ENCODE measurements around the gene IQCC.
A peak's percentile ranks its signal among the peaks of the same experiment; 100 is the strongest.
"Not testable (repeated sequence)": the region's sequence is repeated elsewhere in the genome, so short reads cannot be mapped to it uniquely, and the experiment has no call there.

Gene IQCC

DNA sequence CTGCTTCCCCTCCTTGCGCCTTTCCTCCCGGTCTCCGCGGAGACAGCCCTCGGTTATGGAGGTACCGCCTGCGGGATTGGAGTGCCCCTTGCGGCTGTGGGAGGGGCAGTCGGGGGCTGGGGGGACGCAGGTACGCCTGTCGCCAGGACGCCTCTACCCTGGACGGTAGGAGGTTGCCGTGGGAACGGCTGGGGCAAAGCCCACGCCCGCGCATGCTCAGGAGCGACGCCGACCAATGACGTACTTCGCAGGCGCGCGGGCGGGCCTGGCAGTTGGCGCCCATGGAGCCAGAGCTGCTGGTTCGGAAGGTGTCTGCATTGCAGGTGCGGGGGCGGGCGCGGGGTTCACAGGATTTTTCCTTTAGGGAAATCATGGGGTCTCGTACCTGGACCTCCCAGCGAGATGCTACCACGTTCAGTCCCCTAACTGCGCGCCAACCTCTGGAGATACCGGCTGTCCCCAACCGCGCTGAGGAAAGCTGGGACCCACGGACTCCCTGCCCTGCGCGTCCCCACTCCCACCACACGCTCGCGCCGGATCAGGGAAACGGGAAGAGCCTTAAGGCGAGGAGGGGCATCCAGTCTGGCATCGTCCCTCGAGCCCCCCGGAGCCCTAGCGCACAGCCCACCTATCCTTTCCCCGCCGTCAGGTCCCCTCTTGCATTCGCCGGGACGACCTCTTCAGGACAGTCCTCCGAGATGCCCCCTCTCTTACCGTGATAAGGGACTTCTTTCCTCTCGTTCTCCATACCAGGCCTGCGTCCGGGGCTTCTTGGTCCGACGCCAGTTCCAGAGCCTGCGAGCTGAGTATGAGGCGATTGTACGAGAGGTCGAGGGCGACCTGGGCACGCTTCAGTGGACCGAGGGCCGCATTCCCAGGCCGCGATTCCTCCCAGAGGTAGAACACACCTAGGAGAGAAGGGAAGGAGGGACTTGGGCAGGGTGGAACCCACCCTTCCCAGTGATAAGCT is at the start of gene IQCC:
Gene IQCC, plus strand, starts transcription at position 271 of the 970 bp plus-strand sequence. Its CDS starts 11 bp downstream, at position 282.
- Mint-ChIP-seq H3K4me1 (peaks cover 35% of the 10 kb centered on the region), H3K4me3 (peak within 1 kb of the TSS; percentile 87), H3K27ac (peak within 1 kb of the TSS; percentile 30), H3K36me3 (no peaks in the 10 kb centered on the region), H3K9me3 (no peaks in the 10 kb centered on the region), H3K27me3 (no peaks in the 10 kb centered on the region)

DNA sequence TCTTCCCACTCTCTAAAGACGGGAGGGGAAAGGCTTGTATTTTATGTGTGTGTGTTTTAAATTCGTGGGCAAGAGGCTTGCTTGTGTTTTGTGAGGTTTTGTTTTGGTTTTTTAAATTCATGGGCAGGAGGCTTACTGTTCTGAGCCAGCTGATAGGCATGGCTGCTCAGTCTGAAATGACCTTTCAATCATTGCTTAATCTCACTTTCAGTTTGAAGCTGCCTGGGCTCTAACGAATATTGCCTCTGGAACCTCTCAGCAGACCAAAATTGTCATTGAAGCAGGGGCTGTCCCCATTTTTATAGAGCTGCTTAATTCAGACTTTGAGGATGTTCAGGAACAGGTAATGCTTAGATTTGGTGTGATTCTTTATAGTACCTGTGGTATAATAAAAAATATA is 46.3 kb upstream of the IQCC start:
- Mint-ChIP-seq H3K36me3 (peaks cover 26% of the 10 kb centered on the region), H3K4me1 (no peaks in the 10 kb centered on the region), H3K9me3 (no peaks in the 10 kb centered on the region), H3K27me3 (no peaks in the 10 kb centered on the region), H3K27ac (no peak overlapping the region), H3K4me3 (no peak overlapping the region)

DNA sequence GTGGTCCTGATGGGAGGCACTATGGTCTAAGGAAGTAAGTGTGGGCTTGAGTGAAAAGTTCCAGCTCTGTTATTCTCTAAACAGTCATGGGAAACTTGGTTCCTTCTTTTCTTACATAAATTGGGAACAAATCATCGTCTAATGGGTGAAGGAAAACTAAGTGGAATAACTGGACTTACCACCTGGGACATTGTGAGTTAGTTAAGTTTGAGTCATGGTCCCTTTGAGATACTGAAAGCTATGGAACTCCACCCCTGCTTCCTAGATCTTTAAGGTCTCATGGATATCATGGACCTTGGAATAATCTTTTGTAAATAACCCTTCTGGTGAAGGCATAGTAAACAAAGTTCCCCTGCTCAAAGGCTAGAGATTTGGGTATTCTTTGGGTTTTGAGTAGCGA is 42.1 kb upstream of the IQCC start:
- Mint-ChIP-seq H3K27ac (no peak overlapping the region), H3K4me3 (no peak overlapping the region), H3K27me3 (no peaks in the 10 kb centered on the region), H3K36me3 (peaks cover 14% of the 10 kb centered on the region), H3K4me1 (no peaks in the 10 kb centered on the region), H3K9me3 (no peaks in the 10 kb centered on the region)

DNA sequence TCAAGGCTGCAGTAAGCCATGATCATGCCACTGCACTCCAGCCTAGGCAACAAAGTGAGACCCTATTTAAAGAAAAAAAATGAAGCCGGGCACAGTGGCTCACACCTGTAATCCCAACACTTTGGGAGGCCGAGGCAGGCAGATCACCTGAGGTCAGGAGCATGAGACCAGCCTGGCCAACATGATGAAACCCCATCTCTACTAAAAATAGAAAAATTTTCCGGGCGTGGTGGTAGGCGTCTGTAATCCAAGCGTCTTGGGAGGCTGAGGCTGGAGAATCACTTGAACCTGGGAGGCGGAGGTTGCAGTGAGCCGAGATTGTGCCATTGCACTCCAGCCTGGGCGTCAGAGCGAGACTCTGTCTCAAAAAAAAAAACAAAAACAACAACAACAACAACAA is 39.8 kb upstream of the IQCC start:
- not testable (repeated sequence) for H3K27me3 Mint-ChIP-seq, H3K9me3 Mint-ChIP-seq, H3K4me1 Mint-ChIP-seq, H3K27ac Mint-ChIP-seq, H3K4me3 Mint-ChIP-seq
- peaks cover 17% of the 10 kb centered on the region for H3K36me3 Mint-ChIP-seq

DNA sequence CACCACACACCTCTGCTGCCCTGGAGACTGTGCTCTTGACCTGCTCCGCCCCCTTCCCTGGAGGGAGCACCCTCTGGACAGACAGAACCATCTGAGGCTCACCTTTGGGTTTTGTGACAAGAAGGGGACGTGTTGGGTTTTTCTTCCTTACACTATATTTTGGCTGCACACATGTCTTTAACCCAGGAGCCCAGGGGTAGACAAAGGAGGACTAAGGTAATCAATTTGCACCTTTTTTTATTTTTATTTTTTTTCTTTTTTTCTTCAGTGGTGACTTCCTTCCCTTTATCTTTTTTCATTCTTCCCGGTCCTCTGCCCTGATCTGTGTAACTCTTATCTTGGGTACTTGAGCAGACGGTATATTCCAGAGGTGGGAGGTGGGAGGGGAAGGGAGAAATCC is 34.5 kb upstream of the IQCC start:
- H3K27me3 Mint-ChIP-seq, result no peaks in the 10 kb centered on the region
- H3K4me3 Mint-ChIP-seq, result no peak overlapping the region
- peaks cover 15% of the 10 kb centered on the region for H3K36me3 Mint-ChIP-seq
- H3K27ac Mint-ChIP-seq, result no peak overlapping the region
- H3K4me1 Mint-ChIP-seq, result peaks cover 14% of the 10 kb centered on the region
- H3K9me3 Mint-ChIP-seq, result no peaks in the 10 kb centered on the region

DNA sequence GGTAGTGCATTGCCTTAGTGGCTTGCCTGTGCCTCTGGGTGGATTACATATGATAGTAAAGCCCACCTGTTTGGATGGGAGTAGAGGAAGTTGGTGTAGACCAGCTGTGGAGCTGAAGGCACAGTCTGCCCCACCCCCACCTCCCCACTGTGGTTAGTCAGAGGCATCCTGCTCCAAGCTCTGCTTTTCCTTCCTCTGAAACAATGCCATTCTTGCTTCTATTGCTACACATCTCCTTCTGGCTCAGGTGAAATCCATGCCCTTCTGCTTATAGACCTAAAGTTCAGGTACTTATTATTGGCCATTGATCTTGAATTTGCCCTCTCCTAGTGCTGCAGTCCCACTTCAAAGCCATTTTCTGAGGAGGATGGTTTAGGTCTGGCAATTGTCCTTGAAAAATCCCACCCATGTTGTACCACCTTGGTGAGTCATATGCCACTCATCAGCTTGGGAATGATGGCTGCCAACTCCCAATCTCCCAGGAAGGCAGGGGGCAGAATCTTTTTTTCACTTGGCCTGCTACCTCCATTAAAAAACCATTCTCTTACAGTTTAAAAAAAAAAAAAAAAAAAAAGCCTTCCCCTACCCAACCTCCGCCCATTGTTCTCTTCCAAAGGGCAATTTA is 32.7 kb upstream of the IQCC start:
- Mint-ChIP-seq H3K4me1 (peaks cover 15% of the 10 kb centered on the region), H3K27ac (no peak overlapping the region), H3K27me3 (no peaks in the 10 kb centered on the region), H3K36me3 (peaks cover 15% of the 10 kb centered on the region), H3K4me3 (no peak overlapping the region), H3K9me3 (no peaks in the 10 kb centered on the region)

DNA sequence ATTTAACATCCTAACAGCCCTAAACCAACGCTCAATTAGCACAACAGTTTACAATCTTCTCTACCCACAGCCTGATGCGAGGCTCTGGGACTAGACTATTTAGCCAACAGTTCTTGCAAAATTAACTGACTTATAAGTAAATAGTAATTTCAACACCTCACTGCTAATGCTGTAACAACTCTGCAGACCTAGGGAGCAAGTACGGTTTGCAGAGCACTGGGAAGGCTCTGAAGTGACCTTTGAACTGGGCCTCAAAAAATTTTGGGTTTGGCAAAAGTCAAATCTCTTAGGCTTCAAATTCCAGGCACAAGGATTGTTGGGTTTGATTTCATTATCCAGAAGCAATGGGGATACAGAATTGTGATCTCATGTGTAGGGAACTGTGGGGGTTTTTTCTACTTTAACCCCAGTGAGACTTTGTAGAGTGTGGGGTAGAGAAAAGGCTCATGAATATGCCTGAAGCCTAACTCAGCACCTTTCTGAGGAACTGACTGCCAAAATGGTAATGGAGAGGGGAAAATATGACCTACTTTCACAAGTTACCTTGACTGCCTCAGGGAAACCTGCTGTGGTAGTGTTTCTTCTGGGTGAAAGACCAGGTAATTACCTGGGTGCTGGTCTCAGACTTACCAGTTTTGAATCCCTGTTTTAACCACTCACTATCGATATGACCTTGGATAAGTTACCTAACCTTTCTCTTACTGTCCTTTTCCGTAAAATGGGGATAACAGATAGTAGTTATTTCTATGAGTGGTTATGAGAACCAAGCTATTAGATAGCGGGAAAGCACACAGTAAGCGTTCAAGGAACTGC is 26.9 kb upstream of the IQCC start:
- H3K4me3 Mint-ChIP-seq, result peak overlapping the region; percentile 91
- H3K27me3 Mint-ChIP-seq, result no peaks in the 10 kb centered on the region
- H3K36me3 Mint-ChIP-seq, result peaks cover 17% of the 10 kb centered on the region
- peak overlapping the region; percentile 99 for H3K27ac Mint-ChIP-seq
- no peaks in the 10 kb centered on the region for H3K9me3 Mint-ChIP-seq
- H3K4me1 Mint-ChIP-seq, result peaks cover 39% of the 10 kb centered on the region

DNA sequence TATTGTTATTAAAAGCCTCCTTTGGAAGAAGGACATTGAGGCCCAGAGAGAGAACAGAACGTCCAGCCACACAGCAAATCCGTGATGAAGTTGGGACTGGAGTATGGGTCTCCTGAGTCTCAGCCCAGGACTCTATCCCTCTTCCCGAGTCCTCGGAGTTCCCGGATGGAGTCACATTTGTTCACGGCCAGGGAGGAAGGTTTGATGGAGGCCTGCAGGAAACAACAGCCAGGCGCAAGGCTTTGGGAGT is 26.4 kb upstream of the IQCC start:
- Mint-ChIP-seq H3K4me1 (peaks cover 44% of the 10 kb centered on the region), H3K27ac (peak overlapping the region; percentile 99), H3K36me3 (peaks cover 20% of the 10 kb centered on the region), H3K27me3 (no peaks in the 10 kb centered on the region), H3K9me3 (no peaks in the 10 kb centered on the region), H3K4me3 (peak overlapping the region; percentile 91)

DNA sequence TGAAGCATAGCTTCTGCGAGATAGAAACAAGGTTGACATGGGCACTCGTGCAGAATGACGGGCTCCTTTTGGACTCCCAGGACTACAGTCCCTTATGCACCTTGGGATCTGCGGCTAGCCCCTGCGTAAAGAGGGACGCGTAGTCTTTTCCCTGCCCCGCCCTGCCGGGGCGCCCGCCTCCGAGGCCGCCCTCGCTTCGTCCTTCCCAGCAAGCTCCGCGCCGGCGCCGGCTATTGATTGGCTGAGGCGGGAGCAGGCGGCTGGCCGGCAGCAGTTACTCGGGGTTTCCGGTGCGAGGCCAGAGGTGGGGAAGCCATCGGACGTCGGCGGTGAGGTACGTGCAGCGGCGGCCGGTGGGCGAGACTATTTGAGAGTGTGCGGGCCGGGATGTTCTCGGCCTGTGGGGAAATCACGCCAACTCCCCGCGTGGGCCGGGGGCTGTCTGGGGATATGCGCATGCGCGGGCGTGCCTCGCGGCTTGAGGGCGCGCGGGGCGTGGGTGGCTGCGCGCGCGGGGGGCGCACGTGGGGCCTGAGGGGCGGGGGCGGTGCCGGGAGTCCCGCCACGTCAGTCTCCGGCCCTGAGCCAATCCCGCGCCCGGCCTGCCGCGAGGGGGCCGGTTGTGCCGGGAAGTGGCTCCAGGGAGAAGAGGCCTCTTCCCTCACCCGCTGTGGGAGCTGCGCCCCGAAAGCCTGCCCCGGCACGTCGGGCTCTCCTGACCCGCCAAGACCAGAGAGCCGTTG is 25.9 kb upstream of the IQCC start, which contains the start of gene TXLNA:
Gene TXLNA, plus strand, starts transcription at position 233 of the 743 bp plus-strand sequence. CDS start 671 bp downstream, outside the sequence.
- peak within 1 kb of the TSS; percentile 99 for H3K27ac Mint-ChIP-seq
- no peaks in the 10 kb centered on the region for H3K27me3 Mint-ChIP-seq
- no peaks in the 10 kb centered on the region for H3K9me3 Mint-ChIP-seq
- peak within 1 kb of the TSS; percentile 97 for H3K4me3 Mint-ChIP-seq
- peaks cover 24% of the 10 kb centered on the region for H3K36me3 Mint-ChIP-seq
- peaks cover 49% of the 10 kb centered on the region for H3K4me1 Mint-ChIP-seq

DNA sequence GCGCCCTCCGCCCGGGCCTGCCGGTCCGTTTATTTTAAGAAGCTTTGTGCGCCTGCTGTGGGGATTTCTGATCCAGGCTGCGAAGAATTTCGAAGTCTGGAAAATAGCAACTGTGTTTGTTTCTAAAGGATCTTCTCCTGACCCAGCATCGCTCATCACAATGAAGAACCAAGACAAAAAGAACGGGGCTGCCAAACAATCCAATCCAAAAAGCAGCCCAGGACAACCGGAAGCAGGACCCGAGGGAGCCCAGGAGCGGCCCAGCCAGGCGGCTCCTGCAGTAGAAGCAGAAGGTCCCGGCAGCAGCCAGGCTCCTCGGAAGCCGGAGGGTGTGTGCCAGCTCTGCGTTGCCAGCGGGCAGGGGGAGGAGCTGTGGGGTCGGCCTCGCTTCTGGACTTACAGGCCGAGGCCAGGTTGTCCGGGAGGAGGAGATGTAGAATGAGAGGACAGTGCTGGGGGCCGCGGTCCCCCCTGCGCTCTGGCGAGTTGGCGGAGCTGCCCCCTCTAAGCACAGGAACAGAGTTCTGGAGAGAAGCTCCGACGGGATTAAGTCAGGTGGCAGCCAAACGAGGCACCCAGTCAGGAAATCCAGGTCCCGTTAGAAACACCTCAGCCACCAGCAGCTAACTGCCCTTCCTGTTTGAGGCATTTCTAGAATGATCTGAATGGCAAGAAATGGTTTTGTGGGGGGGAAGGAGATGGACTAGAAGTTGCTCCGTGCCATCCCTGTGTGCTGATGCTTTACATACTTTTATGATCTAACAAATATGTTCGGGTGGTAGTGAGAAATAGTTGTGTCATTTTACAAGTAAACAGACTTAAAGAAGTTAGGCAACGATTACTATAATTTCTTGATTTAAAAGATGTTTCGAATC is 25.0 kb upstream of the IQCC start:
- Mint-ChIP-seq H3K9me3 (no peaks in the 10 kb centered on the region), H3K4me3 (peak overlapping the region; percentile 97), H3K27ac (peak overlapping the region; percentile 95), H3K4me1 (peaks cover 55% of the 10 kb centered on the region), H3K27me3 (no peaks in the 10 kb centered on the region), H3K36me3 (peaks cover 28% of the 10 kb centered on the region)

DNA sequence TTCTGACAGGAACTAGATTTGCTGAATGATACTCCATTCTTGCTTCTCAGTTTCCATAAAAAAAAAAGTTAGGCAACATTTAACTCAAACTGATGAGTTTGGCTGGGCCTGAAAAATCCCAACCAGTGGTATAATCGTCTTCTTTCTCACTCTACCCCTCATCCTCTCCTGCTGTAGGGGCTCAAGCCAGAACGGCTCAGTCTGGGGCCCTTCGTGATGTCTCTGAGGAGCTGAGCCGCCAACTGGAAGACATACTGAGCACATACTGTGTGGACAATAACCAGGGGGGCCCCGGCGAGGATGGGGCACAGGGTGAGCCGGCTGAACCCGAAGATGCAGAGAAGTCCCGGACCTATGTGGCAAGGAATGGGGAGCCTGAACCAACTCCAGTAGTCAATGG is 24.4 kb upstream of the IQCC start:
- Mint-ChIP-seq H3K27ac (peak overlapping the region; percentile 95), H3K9me3 (no peaks in the 10 kb centered on the region), H3K27me3 (no peaks in the 10 kb centered on the region), H3K4me3 (peak overlapping the region; percentile 97), H3K4me1 (peaks cover 58% of the 10 kb centered on the region), H3K36me3 (peaks cover 30% of the 10 kb centered on the region)

DNA sequence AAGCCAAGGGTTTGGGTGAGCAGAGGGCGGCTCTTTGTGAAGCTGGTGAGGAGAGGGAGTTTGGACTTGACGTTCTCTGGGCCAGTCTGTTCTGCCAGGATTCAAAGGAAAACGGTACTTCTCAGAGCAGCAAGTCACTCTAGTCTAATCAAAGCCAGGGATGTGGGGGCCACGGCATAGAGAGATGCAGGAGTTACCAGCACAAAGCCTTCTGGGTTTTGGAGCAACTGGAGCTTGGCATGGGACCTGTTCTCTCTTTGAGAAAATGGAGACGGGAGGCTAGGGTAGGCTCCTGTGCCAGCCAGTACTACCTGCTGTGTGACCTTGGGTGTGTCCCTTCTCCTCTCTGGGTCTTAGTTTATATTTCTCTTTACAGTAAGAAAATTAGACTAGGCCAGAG is 23.9 kb upstream of the IQCC start:
- H3K9me3 Mint-ChIP-seq, result no peaks in the 10 kb centered on the region
- peak overlapping the region; percentile 97 for H3K4me3 Mint-ChIP-seq
- no peaks in the 10 kb centered on the region for H3K27me3 Mint-ChIP-seq
- peak overlapping the region; percentile 51 for H3K27ac Mint-ChIP-seq
- H3K4me1 Mint-ChIP-seq, result peaks cover 63% of the 10 kb centered on the region
- H3K36me3 Mint-ChIP-seq, result peaks cover 35% of the 10 kb centered on the region

DNA sequence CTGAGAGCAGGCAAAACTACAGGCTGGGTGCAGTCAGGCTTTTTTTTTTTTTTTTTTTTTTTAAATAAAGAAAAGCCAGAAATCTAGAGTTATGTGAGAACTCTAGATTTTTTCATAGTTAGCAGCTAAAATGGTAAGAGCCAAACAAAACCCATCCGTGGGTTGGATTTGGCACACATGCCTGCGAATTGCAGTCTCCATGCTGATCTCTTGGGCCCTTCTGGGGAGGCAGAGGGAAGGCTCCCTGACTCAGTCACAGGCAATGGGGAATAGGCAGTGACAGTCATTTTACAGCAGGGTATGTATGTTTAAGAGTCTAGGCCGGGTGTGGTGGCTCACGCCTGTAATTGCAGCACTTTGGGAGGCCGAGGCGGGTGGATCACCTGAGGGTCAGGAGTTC is 23.4 kb upstream of the IQCC start:
- Mint-ChIP-seq H3K4me3 (peak overlapping the region; percentile 97), H3K9me3 (no peaks in the 10 kb centered on the region), H3K4me1 (peaks cover 64% of the 10 kb centered on the region), H3K36me3 (peaks cover 35% of the 10 kb centered on the region), H3K27me3 (no peaks in the 10 kb centered on the region), H3K27ac (peak overlapping the region; percentile 68)

DNA sequence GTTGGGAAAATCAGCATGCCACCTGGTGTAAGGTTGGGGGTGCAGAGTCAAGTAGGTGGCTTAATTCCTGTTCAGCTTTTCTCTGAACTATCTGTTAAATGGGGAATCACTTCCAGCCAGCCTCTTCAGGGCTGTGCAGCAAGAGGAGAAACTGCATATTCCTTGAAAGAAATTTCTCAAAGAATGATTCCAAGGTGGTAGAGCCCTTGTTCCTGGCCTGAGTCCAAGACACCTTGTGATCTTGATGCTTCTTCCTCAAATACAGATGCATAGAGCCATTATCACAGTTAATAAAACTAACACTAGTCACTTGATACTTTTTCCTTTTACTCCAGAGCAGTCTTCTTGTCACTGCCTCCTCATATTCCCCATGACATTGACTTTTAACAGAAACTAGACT is 20.8 kb upstream of the IQCC start:
- H3K36me3 Mint-ChIP-seq, result peaks cover 37% of the 10 kb centered on the region
- peak overlapping the region; percentile 74 for H3K27ac Mint-ChIP-seq
- peak overlapping the region; percentile 64 for H3K4me3 Mint-ChIP-seq

More for the DNA sequence above, 20.8 kb upstream of the IQCC start:
- H3K4me1 Mint-ChIP-seq, result peaks cover 50% of the 10 kb centered on the region
- no peaks in the 10 kb centered on the region for H3K9me3 Mint-ChIP-seq
- no peaks in the 10 kb centered on the region for H3K27me3 Mint-ChIP-seq

Measured in activated naive CD4-positive, alpha-beta T cell treated with anti-CD3 and anti-CD28 coated beads, Interleukin-2, amount 50 U/mL, for 24 hours (primary cell).